ENCODE data around the gene SMG9. TPM values are rescaled to one million over a fixed set of nuclear protein-coding genes. Genes with fewer than 3 reads are reported as not detected.
A peak's percentile ranks its signal among the peaks of the same experiment; 100 is the strongest.

SMG9 gene, protein sequence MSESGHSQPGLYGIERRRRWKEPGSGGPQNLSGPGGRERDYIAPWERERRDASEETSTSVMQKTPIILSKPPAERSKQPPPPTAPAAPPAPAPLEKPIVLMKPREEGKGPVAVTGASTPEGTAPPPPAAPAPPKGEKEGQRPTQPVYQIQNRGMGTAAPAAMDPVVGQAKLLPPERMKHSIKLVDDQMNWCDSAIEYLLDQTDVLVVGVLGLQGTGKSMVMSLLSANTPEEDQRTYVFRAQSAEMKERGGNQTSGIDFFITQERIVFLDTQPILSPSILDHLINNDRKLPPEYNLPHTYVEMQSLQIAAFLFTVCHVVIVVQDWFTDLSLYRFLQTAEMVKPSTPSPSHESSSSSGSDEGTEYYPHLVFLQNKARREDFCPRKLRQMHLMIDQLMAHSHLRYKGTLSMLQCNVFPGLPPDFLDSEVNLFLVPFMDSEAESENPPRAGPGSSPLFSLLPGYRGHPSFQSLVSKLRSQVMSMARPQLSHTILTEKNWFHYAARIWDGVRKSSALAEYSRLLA
- polyA plus RNA-seq (2011; rRNA removed) (9.2 and 12.1 TPM in 2 replicates), polyA minus RNA-seq (2011; rRNA and poly(A)+ RNA removed) (8.3 and 8.9 TPM in 2 replicates)

DNA sequence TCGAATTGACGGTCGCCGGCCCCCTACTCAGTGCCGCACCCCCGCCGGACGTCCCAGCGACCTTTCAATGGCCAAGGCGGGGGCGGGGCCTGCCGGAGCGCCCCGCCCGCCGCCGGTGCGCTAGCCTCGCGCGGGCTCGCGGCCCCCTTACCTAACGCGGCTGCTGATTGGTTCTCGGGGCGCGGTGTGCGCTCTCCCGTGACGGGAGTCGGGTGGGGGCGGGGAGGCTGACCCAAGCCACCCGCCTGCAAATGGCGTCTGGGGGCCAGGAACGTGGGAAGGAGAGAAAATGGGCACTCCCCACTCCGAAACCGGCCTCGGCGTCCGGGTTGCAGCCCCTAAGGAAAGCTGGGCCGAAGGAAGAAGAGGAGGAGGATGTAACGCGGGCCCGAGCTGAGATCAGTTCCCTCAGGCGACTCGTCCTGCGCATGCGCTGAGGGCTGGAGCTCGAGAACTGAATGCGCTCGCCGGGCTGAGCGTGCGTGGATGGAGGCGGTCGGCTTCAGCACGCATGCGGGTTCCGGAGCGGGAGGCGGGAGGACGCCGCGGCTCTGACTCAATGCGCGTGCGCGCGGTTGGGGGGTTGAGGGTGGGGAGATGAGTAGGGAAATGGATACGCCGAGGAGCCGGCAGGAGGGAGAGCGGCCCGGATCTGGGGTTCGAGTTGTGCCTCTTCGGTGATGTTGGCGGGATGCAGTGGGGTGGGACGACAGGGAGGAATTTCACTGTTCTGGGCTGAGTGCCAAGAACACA lies at the start of gene SMG9:
Gene SMG9 (minus strand): TSS at position 460 of the 753 bp plus-strand sequence. CDS start 4,221 bp downstream, outside the sequence.
- H3K27me3 ChIP-seq (ENCODE audit: control insufficient read depth, insufficient read depth, low read length), result no peaks in the 10 kb centered on the region
- DNase-seq (ENCODE audit: low read depth, low spot score), result peak; percentile 94
- H3K4me3 ChIP-seq (ENCODE audit: low read depth, low read length), result peak within 1 kb of the TSS; percentile 88
- no peaks in the 10 kb centered on the region for H3K9me3 ChIP-seq (ENCODE audit: control insufficient read depth, insufficient read depth, low read length)
- ChIA-PET POLR2A (interaction anchor here (0.5 to 1.9 kb wide), 8 partner anchors 9 to 86 kb away, joined by 3 to 14 read pairs (median 5); partner anchors contain the start of genes PLAUR and ZNF283), CTCF (interaction anchor here (0.8 to 5.2 kb wide), 5 partner anchors 9 to 86 kb away, joined by 3 to 30 read pairs (median 5); no protein-coding TSS in a partner anchor)
- peak within 1 kb of the TSS; percentile 100 for H3K27ac ChIP-seq (ENCODE audit: low read depth, low read length)
- TF ChIP-seq, protein P1, sequence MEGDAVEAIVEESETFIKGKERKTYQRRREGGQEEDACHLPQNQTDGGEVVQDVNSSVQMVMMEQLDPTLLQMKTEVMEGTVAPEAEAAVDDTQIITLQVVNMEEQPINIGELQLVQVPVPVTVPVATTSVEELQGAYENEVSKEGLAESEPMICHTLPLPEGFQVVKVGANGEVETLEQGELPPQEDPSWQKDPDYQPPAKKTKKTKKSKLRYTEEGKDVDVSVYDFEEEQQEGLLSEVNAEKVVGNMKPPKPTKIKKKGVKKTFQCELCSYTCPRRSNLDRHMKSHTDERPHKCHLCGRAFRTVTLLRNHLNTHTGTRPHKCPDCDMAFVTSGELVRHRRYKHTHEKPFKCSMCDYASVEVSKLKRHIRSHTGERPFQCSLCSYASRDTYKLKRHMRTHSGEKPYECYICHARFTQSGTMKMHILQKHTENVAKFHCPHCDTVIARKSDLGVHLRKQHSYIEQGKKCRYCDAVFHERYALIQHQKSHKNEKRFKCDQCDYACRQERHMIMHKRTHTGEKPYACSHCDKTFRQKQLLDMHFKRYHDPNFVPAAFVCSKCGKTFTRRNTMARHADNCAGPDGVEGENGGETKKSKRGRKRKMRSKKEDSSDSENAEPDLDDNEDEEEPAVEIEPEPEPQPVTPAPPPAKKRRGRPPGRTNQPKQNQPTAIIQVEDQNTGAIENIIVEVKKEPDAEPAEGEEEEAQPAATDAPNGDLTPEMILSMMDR (IDR thresholded peaks at IDR 0.05; ENCODE audit: low read depth, low read length), result no peak

DNA sequence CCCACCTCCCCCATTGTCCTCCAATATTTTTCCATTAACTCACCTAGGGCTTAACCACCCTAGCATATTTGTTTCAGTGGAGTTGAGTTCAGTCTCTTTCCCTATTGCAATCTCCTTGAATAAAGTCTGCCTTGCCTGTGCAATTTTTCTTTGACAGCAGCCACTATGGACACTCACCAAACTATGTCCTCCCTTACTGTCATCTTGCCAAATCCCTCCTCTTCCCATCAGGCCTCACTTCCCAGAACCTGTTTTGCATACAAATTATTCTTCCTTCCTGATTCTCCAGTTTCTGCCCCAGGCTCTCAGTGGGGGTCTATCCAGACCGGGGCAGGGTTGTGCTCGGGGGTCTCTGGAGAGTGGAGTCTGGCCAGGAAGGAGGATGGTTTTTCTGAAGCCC lies 49.7 kb upstream of the SMG9 start:
- Histone ChIP-seq H3K4me3 (ENCODE audit: low read depth, low read length) (no peak overlapping the region), H3K27ac (ENCODE audit: low read depth, low read length) (no peak overlapping the region), H3K9me3 (ENCODE audit: control insufficient read depth, insufficient read depth, low read length) (no peaks in the 10 kb centered on the region), H3K27me3 (ENCODE audit: control insufficient read depth, insufficient read depth, low read length) (peaks cover 10% of the 10 kb centered on the region)
- no peak for DNase-seq (ENCODE audit: low read depth, low spot score)
- POLR2A ChIA-PET, result no interaction called here
- CTCF ChIA-PET, result no interaction called here
- TF ChIP-seq, protein P1 (IDR thresholded peaks at IDR 0.05; ENCODE audit: low read depth, low read length), result no peak

DNA sequence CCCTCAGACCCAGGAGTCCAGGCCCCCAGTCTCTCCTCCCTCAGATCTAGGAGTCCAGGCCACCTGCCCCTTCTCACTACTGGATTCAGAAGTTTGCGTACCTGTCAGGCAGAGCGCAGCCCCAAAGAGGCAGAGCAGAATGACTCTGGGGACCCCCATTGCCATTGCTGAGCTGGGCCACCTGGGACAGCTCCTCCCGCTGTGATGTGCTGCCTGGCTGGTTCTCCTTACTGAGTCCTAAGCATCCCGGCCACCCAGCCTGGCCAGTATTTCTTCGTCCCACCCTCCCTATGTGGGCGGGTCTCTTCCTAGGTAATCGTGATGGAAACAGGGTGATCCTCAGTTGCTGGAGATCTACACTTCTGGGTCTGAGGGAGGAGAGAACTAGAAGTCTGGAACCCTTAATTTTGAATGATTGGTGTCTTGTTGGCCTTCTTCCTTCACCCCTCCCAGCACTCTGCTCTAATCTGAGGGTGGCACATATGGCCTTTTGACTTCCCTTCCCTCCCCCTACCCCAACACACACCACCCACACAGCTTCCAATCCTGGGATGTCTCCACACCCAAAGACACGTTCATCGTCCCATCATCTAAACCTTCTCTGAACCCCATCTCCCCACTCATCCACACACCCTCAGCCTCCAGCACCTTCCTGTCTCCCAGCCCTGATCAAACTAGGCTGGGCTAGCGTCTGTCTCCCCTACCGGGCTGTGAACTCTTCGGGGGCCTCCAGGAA lies 47.6 kb upstream of the SMG9 start, which contains the start of gene LYPD5:
Gene LYPD5 (minus strand): TSS at position 232 of the 736 bp plus-strand sequence. CDS start 67 bp downstream, at position 165.
- ChIA-PET POLR2A (no interaction called here), CTCF (no interaction called here)
- DNase-seq (ENCODE audit: low read depth, low spot score), result no peak
- no peak within 1 kb of the TSS for H3K27ac ChIP-seq (ENCODE audit: low read depth, low read length)
- H3K27me3 ChIP-seq (ENCODE audit: control insufficient read depth, insufficient read depth, low read length), result peaks cover 22% of the 10 kb centered on the region
- no peak within 1 kb of the TSS for H3K4me3 ChIP-seq (ENCODE audit: low read depth, low read length)
- peaks cover 6% of the 10 kb centered on the region; the same call in 1 of the 2 replicates for H3K9me3 ChIP-seq (ENCODE audit: control insufficient read depth, insufficient read depth, low read length)
- TF ChIP-seq, protein P1 (IDR thresholded peaks at IDR 0.05; ENCODE audit: low read depth, low read length), result no peak

GRCh38 chr19:43799502-43800142 lies 44.9 kb upstream of the SMG9 start:
- H3K27ac ChIP-seq (ENCODE audit: low read depth, low read length), result no peak overlapping the region
- CTCF ChIA-PET, result no interaction called here
- peaks cover 6% of the 10 kb centered on the region; the same call in 1 of the 2 replicates for H3K9me3 ChIP-seq (ENCODE audit: control insufficient read depth, insufficient read depth, low read length)
- TF ChIP-seq, protein P1 (IDR thresholded peaks at IDR 0.05; ENCODE audit: low read depth, low read length), result no peak
- no peak for DNase-seq (ENCODE audit: low read depth, low spot score)
- POLR2A ChIA-PET, result interaction anchor here (0.5 to 1.7 kb wide), 2 partner anchors 10 to 262 kb away, joined by 4 read pairs; no protein-coding TSS in a partner anchor
- H3K27me3 ChIP-seq (ENCODE audit: control insufficient read depth, insufficient read depth, low read length), result peaks cover 22% of the 10 kb centered on the region
- no peak overlapping the region for H3K4me3 ChIP-seq (ENCODE audit: low read depth, low read length)
